ENCODE measurements around the gene ESR2. TPM values are rescaled to one million over a fixed set of nuclear protein-coding genes. Genes with fewer than 3 reads are reported as not detected.

ESR2 gene
- 0.33 and 0.57 TPM in 2 replicates for total RNA-seq

GRCh38 chr14:64293976-64294671 lies at the start of gene ESR2:
Gene ESR2, minus strand, starts transcription at chr14:64294371. Its CDS starts 11,386 bp downstream, at chr14:64282985.

Small RNA genes within 50 kb of the gene (small RNA-seq; reads per million reads assigned to genes)
- not detected for gene MIR548H1

Other genes starting within 250 kb of the ESR2 start
- 25.5 and 49.2 TPM in 2 replicates for gene MTHFD1, start 94.0 kb upstream of the ESR2 start, total RNA-seq
- gene AKAP5, start 171.1 kb upstream of the ESR2 start, total RNA-seq = 0.33 and 0.76 TPM in 2 replicates
- 4.6 and 5.7 TPM in 2 replicates for gene ZBTB25, start 209.5 kb upstream of the ESR2 start, total RNA-seq
- gene ZBTB1, start 210.4 kb upstream of the ESR2 start, total RNA-seq = 52.5 and 55.5 TPM in 2 replicates
- gene HSPA2, start 246.4 kb upstream of the ESR2 start, total RNA-seq = 8.7 and 15.4 TPM in 2 replicates

Data from vein endothelial cell (primary cell).